GM12891 (cell line): ENCODE results near the gene SIRPG.

Experiments
- DNase-seq: peaks from one replicate; pipeline ENCODE4 v3.0.0; 2011; ENCODE audit warnings: low spot score; ENCODE audit not compliant: insufficient read length
- FAIRE-seq: peaks from 2 replicates; lab custom pipeline; 2011; peaks lifted over from hg19 to GRCh38; lab: Jason Lieb, UNC
- PAX5 ChIP-seq: IDR thresholded peaks from 2 replicates; pipeline ENCODE4 v1.6.1; 2011; ENCODE audit warnings: low read length, moderate library complexity, mild to moderate bottlenecking; ENCODE audit not compliant: insufficient read depth, severe bottlenecking
- POLR2A ChIP-seq: IDR thresholded peaks from 2 replicates; pipeline ENCODE4 v1.6.1; 2011; ENCODE audit warnings: low read depth, low read length, control low read depth
- POLR2AphosphoS5 ChIP-seq: IDR thresholded peaks from 2 replicates; pipeline ENCODE4 v1.6.1; 2011; ENCODE audit warnings: low read depth, low read length, control low read depth
- POU2F2 ChIP-seq: IDR thresholded peaks from 2 replicates; pipeline ENCODE4 v1.6.1; 2011; ENCODE audit warnings: low read depth, mild to moderate bottlenecking, control low read depth, low read length, moderate library complexity
- SPI1 ChIP-seq: IDR thresholded peaks from 2 replicates; pipeline ENCODE4 v1.6.1; 2011; ENCODE audit warnings: low read depth, low read length, control low read depth
- TAF1 ChIP-seq: IDR thresholded peaks from 2 replicates; pipeline ENCODE4 v1.6.1; 2011; ENCODE audit warnings: low read depth, low read length, control low read depth

SIRPG gene

DNA sequence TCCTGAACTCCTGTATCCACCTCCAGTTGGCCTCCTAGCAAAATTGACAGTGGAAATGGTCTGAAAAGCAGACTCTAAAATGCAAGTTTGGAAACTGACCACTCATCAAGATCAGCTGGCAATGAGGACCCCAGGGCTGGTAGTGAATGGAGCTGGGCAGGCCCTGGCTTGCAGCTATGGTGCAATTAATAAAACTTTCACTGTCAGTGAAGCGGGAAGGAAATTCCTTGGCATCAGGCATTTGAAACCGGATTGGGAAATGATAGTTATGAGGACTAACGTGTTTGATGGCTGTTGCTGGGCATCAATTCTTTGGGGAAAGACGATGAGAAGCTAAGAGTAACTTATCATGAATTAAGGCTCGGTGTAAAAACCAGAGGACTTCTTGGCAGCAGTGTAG, 56.8 kb downstream of the SIRPG start:
- DNase-seq (no peak), FAIRE-seq (no peak)

DNA sequence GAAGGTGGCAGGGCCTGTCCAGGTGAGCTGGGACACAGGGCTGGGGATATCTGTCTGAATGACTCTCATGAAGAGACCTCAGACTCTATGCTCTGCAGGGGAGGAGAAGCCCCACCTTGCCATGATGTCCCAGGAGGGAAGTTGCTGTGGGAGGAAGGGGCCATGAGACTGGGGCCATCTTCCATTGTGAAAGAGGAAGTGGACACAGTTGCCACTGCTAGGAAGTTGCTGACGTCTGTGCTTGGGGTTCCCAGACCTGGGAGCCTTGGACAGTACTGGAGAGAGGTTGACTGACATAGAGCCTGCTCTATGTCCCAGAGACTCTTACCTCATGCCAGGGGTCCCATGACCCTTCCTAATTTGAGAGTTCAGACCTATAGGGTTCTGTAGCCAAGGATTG, 62.2 kb downstream of the SIRPG start:
- no peak for DNase-seq
- FAIRE-seq, result no peak
- no peak for TF ChIP-seq TAF1
- TF ChIP-seq PAX5, result no peak
- TF ChIP-seq SPI1, result peak; percentile 89

More for the DNA sequence above, 56.8 kb downstream of the SIRPG start:
- no peak for TF ChIP-seq POU2F2
- no peak for TF ChIP-seq POLR2A
- TF ChIP-seq PAX5, result no peak

DNA sequence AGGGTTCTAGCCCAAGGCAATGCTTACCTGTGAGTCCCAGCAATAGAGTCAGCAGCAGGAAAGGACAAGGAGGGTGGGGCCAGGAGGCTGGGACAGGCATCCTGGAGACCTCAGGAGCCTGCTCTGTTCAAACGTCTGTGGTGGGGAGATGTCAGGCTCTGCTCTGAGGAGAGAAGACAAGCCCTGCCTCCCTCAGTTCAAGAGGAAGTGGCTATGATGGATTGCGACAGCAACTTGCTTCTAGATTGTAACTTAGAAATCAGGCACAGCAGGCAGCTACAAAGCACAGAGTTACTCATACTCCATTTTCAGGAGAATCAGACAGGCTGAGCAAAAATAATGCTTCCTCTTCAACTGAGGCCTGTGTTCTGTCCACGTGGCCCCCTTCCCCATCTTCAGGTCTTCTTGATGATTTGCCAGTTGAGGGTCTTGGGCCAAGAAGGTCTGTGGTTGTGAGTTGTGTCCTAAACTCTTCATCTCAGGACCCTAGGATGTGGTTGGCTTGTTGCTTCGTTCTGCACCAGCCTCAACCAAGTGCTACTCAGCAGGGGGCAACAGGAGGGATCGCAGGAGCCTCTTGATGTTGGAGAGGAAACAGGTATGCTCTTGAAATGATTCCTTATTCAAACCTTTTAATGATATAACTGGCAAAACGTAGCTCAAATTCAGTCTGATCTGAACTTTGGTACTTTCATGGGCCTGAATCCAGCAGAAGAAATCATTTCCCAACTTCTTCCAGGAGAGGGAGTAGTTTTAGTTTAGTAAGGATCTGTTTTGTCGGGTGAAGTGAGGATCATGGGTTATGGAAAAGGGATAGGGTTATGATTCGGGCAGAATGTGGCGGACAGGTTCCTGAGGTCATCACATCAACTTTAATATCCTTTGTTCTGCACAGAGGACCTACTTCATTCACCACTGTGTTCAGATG, 68.8 kb downstream of the SIRPG start:
- TF ChIP-seq POLR2AphosphoS5 (no peak), SPI1 (peak; percentile 69), PAX5 (no peak), POLR2A (no peak), TAF1 (no peak)
- DNase-seq (no peak), FAIRE-seq (no peak)

DNA sequence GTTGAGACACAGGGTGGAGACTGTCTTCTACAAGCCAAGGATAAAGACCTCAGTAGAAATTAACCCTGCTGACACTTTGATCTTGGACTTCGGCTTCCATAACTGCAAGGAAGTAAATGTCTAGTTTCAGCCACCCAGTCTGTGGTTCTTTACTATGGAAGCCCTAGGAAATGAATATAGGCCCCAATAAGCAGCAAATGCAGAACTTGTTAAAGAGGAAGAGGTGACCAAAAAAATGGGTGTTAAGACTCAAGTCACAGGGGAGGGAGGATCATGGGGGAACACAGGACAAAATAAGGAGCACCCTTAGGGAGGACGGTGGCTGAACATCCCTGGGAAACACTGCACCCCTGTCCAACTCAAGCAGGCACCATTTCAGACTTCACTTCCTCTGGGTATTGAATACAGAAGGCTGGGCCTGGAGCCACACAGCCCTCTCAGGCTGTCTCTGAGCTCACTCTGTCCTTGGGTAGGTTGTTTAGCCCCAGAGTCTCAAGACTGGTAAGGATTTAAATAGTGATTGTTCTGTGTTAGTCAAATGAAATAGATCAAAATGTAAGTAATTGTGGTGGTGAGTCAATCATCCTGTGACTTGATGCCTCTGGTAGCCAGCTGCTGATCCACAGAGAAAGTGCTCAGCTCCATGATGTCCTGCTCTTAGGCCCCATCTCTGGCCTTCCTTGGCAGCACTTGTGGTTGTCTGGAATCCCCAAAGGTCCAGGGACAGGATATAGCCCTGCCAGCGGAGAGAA, 69.6 kb downstream of the SIRPG start:
- TF ChIP-seq POLR2AphosphoS5 (no peak), PAX5 (no peak), POLR2A (no peak), POU2F2 (no peak), TAF1 (no peak), SPI1 (no peak)
- FAIRE-seq (no peak), DNase-seq (no peak)

DNA sequence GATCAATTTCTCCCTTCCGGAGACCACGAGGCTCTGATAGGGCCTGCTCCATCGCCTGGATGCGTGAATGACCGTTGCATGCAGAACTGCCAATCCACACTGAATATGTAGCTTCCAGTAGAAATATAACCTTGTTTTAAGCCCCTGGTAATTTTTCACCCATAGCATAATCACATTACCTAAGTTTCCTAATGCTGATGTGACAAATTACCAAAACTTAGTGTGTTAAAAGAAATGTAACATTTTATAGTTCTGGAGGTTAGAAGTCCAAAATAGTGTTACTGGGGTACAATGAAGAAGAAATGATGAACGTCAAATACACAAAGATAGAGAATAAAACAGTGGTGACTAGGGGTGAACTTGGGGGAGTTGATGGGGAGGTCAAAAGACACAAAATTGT, 78.1 kb downstream of the SIRPG start:
- DNase-seq (no peak), FAIRE-seq (no peak)
- TF ChIP-seq PAX5, result no peak
